Cardiac fibroblast (primary cell): Measurements from ENCODE around the gene PLPP4.

Experiments used
- DNase-seq, 2 donors: peaks; one replicate each; pipeline versions ENCODE4 v3.0.0 to v3.0.0-alpha.2; 2010; ENCODE audit warnings: low read depth in 2 of 2
- H3K4me3 ChIP-seq, 2 donors: replicated peaks in 1 of 2; 1 replicate in 1 of 2; 2 replicates in 1 of 2; pipeline ENCODE4 v1.5.1; 2011; ENCODE audit warnings: low read depth in 2 of 2, low read length in 2 of 2, mild to moderate bottlenecking in 2 of 2, moderate library complexity in 1 of 2
- CTCF ChIP-seq: IDR thresholded peaks from one replicate; pipeline ENCODE4 v1.5.1; 2011; ENCODE audit warnings: low read depth, mild to moderate bottlenecking, low read length, inconsistent platforms

PLPP4 gene

GRCh38 chr10:120574981-120575380, 118.0 kb downstream of the PLPP4 start:
- no peak overlapping the region for H3K4me3 ChIP-seq
- TF ChIP-seq CTCF = no peak
- no peak for DNase-seq

- DNase-seq = no peak
- no peak overlapping the region for H3K4me3 ChIP-seq
- no peak for TF ChIP-seq CTCF
Observed at GRCh38 chr10:120575411-120575810, 118.4 kb downstream of the PLPP4 start.

GRCh38 chr10:120578134-120578533, 121.1 kb downstream of the PLPP4 start:
- DNase-seq = no peak
- no peak for TF ChIP-seq CTCF
- H3K4me3 ChIP-seq = no peak overlapping the region

- TF ChIP-seq CTCF = no peak
- DNase-seq = no peak
- no peak overlapping the region for H3K4me3 ChIP-seq
Observed at GRCh38 chr10:120578890-120579289, 121.9 kb downstream of the PLPP4 start.

GRCh38 chr10:120580918-120581895, 124.2 kb downstream of the PLPP4 start:
- H3K4me3 ChIP-seq = no peak overlapping the region
- DNase-seq = no peak
- no peak for TF ChIP-seq CTCF

- TF ChIP-seq CTCF = no peak
Observed at GRCh38 chr10:120582753-120583152, 125.7 kb downstream of the PLPP4 start.

More at GRCh38 chr10:120582753-120583152, 125.7 kb downstream of the PLPP4 start:
- H3K4me3 ChIP-seq = no peak overlapping the region
- DNase-seq = no peak
